ENCODE data around the gene KLB.
"Not testable (repeated sequence)": the region's sequence is repeated elsewhere in the genome, so short reads cannot be mapped to it uniquely, and the experiment has no call there.

DNA sequence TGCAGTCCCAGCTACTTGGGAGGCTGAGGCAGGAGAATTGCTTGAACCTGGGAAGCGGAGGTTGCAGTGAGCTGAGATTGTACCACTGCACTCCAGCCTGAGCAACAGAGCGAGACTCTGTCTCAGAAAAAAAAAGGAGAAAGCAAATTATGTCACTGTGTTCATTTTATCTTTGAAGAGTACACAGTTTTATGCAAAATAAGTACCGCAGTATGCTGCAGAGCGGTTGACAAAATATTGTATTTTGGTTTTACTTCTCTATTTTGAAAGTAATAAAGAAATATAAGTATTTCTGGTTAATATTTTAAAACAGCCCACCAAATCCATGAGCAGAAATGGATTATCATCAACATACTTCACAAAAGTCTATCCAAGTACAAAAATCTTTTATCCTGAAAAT, 46.1 kb upstream of the KLB start:
- TF ChIP-seq, protein P1, sequence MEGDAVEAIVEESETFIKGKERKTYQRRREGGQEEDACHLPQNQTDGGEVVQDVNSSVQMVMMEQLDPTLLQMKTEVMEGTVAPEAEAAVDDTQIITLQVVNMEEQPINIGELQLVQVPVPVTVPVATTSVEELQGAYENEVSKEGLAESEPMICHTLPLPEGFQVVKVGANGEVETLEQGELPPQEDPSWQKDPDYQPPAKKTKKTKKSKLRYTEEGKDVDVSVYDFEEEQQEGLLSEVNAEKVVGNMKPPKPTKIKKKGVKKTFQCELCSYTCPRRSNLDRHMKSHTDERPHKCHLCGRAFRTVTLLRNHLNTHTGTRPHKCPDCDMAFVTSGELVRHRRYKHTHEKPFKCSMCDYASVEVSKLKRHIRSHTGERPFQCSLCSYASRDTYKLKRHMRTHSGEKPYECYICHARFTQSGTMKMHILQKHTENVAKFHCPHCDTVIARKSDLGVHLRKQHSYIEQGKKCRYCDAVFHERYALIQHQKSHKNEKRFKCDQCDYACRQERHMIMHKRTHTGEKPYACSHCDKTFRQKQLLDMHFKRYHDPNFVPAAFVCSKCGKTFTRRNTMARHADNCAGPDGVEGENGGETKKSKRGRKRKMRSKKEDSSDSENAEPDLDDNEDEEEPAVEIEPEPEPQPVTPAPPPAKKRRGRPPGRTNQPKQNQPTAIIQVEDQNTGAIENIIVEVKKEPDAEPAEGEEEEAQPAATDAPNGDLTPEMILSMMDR (IDR thresholded peaks at IDR 0.05), result not testable (repeated sequence)
- not testable (repeated sequence) for TF ChIP-seq EZH2 (IDR thresholded peaks at IDR 0.05; ENCODE audit: borderline replicate concordance, insufficient read depth, low read depth, low read length, poor library complexity, severe bottlenecking)

Measured in B cell (primary cell).